ENCODE results near the gene LRRC4. TPM values are rescaled to one million over a fixed set of nuclear protein-coding genes. Genes with fewer than 3 reads are reported as not detected.

LRRC4 gene
- total RNA-seq, 2 donors from 2014 or later, result 0.17 to 1.9 TPM

GRCh38 chr7:128007303-128007680, 23.9 kb downstream of the LRRC4 start:
- Histone ChIP-seq H3K9ac (ENCODE audit: low read depth in 2 of 2, low read length in 2 of 2) (no peak overlapping the region), H3K9me3 (no peaks in the 10 kb centered on the region), H3K27me3 (no peaks in the 10 kb centered on the region), H3K36me3 (no peaks in the 10 kb centered on the region), H3K4me3 (no peak overlapping the region), H3K27ac (no peak overlapping the region), H3K4me1 (no peaks in the 10 kb centered on the region)
- intact Hi-C loops (cut with DNase I), result no loop called here
- TF ChIP-seq CTCF (IDR thresholded peaks at IDR 0.05), result no peak
- no peak for DNase-seq

- no peaks in the 10 kb centered on the region for H3K4me1 ChIP-seq
- DNase-seq, result no peak
- no peak overlapping the region for H3K4me3 ChIP-seq
- TF ChIP-seq CTCF (IDR thresholded peaks at IDR 0.05), result no peak
- H3K9ac ChIP-seq (ENCODE audit: low read depth in 2 of 2, low read length in 2 of 2), result no peak overlapping the region
- intact Hi-C loops (cut with DNase I), result no loop called here
- no peaks in the 10 kb centered on the region for H3K27me3 ChIP-seq
- H3K27ac ChIP-seq, result no peak overlapping the region
- H3K36me3 ChIP-seq, result no peaks in the 10 kb centered on the region
- H3K9me3 ChIP-seq, result no peaks in the 10 kb centered on the region
These were observed 24.5 kb downstream of the LRRC4 start for GRCh38 chr7:128006550-128007302.

GRCh38 chr7:128005759-128006159, 25.5 kb downstream of the LRRC4 start:
- DNase-seq, result no peak
- Histone ChIP-seq H3K4me1 (no peaks in the 10 kb centered on the region), H3K9ac (ENCODE audit: low read depth in 2 of 2, low read length in 2 of 2) (no peak overlapping the region), H3K27ac (no peak overlapping the region), H3K36me3 (no peaks in the 10 kb centered on the region), H3K9me3 (no peaks in the 10 kb centered on the region), H3K27me3 (no peaks in the 10 kb centered on the region), H3K4me3 (no peak overlapping the region)
- intact Hi-C loops (cut with DNase I), result no loop called here
- TF ChIP-seq CTCF (IDR thresholded peaks at IDR 0.05), result no peak

GRCh38 chr7:128005117-128005516, 26.1 kb downstream of the LRRC4 start:
- Histone ChIP-seq H3K9ac (ENCODE audit: low read depth in 2 of 2, low read length in 2 of 2) (no peak overlapping the region), H3K4me1 (no peaks in the 10 kb centered on the region), H3K9me3 (no peaks in the 10 kb centered on the region), H3K27ac (no peak overlapping the region), H3K36me3 (no peaks in the 10 kb centered on the region), H3K4me3 (no peak overlapping the region), H3K27me3 (no peaks in the 10 kb centered on the region)
- intact Hi-C loops (cut with DNase I), result no loop called here
- no peak for TF ChIP-seq CTCF (IDR thresholded peaks at IDR 0.05)
- DNase-seq, result no peak

GRCh38 chr7:128004623-128005022, 26.6 kb downstream of the LRRC4 start:
- Histone ChIP-seq H3K4me1 (no peaks in the 10 kb centered on the region), H3K27ac (no peak overlapping the region), H3K4me3 (no peak overlapping the region), H3K9ac (ENCODE audit: low read depth in 2 of 2, low read length in 2 of 2) (no peak overlapping the region), H3K36me3 (no peaks in the 10 kb centered on the region), H3K9me3 (no peaks in the 10 kb centered on the region), H3K27me3 (no peaks in the 10 kb centered on the region)
- DNase-seq, result no peak
- TF ChIP-seq CTCF (IDR thresholded peaks at IDR 0.05), result no peak
- intact Hi-C loops (cut with DNase I), result no loop called here

Data from colonic mucosa (tissue), 4 donors.